HT1080 (cell line): ENCODE data around the gene PPDPF. TPM values are rescaled to one million over a fixed set of nuclear protein-coding genes. Genes with fewer than 3 reads are reported as not detected.
"Not testable (repeated sequence)": the region's sequence is repeated elsewhere in the genome, so short reads cannot be mapped to it uniquely, and the experiment has no call there.

Experiments
- DNase-seq: peaks from one replicate; pipeline ENCODE4 v3.0.0-alpha.2; 2015; ENCODE audit warnings: low read depth
- total RNA-seq: library from RNA; depleted of rRNA; stranded (reverse); fragments of >200 nt; shearing (Covaris generic); gene quantifications from 2 replicates; pipeline ENCODE4 v1.2.3, GENCODE V29; 2014

Gene PPDPF
- total RNA-seq, 1 experiment from 2014 or later = 143 TPM

- no peak for DNase-seq
These were observed 27.3 kb downstream of the PPDPF start, which contains the start of gene SRMS for GRCh38 chr20:63547725-63548480. TSS of gene SRMS (minus strand) at chr20:63547749. CDS start at chr20:63547463, 286 bp downstream.

- no peak for DNase-seq
These were observed 28.0 kb downstream of the PPDPF start for GRCh38 chr20:63548542-63548941.

GRCh38 chr20:63549019-63549418 lies 28.5 kb downstream of the PPDPF start:
- no peak for DNase-seq

GRCh38 chr20:63549679-63550282 lies 29.2 kb downstream of the PPDPF start:
- DNase-seq = no peak

GRCh38 chr20:63551068-63551467 lies 30.5 kb downstream of the PPDPF start:
- no peak for DNase-seq

GRCh38 chr20:63552481-63553249 lies 32.1 kb downstream of the PPDPF start:
- DNase-seq = no peak

GRCh38 chr20:63553251-63553932 lies 32.8 kb downstream of the PPDPF start:
- DNase-seq = no peak

GRCh38 chr20:63553933-63554290 lies 33.3 kb downstream of the PPDPF start, which contains the start of gene FNDC11:
TSS of gene FNDC11 (plus strand) at chr20:63554159. CDS start at chr20:63555664, 1,505 bp downstream.
- no peak for DNase-seq

GRCh38 chr20:63554361-63555278 lies 34.1 kb downstream of the PPDPF start:
- no peak for DNase-seq

- no peak for DNase-seq
These were observed 35.3 kb downstream of the PPDPF start for GRCh38 chr20:63555661-63556381.

- DNase-seq = no peak
These were observed 36.4 kb downstream of the PPDPF start for GRCh38 chr20:63556873-63557478.

- no peak for DNase-seq
These were observed 36.9 kb downstream of the PPDPF start for GRCh38 chr20:63557481-63557891.

- no peak for DNase-seq
These were observed 38.4 kb downstream of the PPDPF start for GRCh38 chr20:63558804-63559484.

- not testable (repeated sequence) for DNase-seq
These were observed 39.1 kb downstream of the PPDPF start for GRCh38 chr20:63559485-63560332.

GRCh38 chr20:63560333-63560805 lies 39.8 kb downstream of the PPDPF start:
- DNase-seq = no peak

- no peak for DNase-seq
These were observed 40.5 kb downstream of the PPDPF start for GRCh38 chr20:63560856-63561609.
